MM.1S (cell line): ENCODE results near the gene KLF9.

ENCODE experiments used
- DNase-seq: peaks from one replicate; pipeline ENCODE4 v3.0.0-alpha.2; 2015
- H2AFZ ChIP-seq: fragments of 300-600 bp; sonication (generic); 2 replicates; pipeline ENCODE4 v1.6.0; 2016; ENCODE audit warnings: antibody characterized with exemption, low read length
- H3F3A ChIP-seq: fragments of 300-600 bp; sonication (generic); 2 replicates; pipeline ENCODE4 v1.6.1; 2016; ENCODE audit warnings: mild to moderate bottlenecking, antibody characterized with exemption, low read length, moderate library complexity, mixed read lengths; ENCODE audit not compliant: insufficient read depth
- H3K27ac ChIP-seq: fragments of 300-600 bp; sonication (generic); 2 replicates; pipeline ENCODE4 v1.5.1; 2016; ENCODE audit warnings: mild to moderate bottlenecking, low read length
- H3K27me3 ChIP-seq: fragments of 300-600 bp; sonication (generic); replicated peaks from 2 replicates; pipeline ENCODE4 v1.6.0; 2016; ENCODE audit warnings: low read length; ENCODE audit not compliant: insufficient read depth
- H3K36me3 ChIP-seq: fragments of 300-600 bp; sonication (generic); replicated peaks from 2 replicates; pipeline ENCODE4 v1.6.1; 2016; ENCODE audit warnings: mild to moderate bottlenecking, low read length, mixed read lengths; ENCODE audit not compliant: insufficient read depth
- H3K4me1 ChIP-seq: fragments of 300-600 bp; sonication (generic); 2 replicates; pipeline ENCODE4 v1.6.1; 2016; ENCODE audit warnings: low read length, mixed read lengths
- H3K4me2 ChIP-seq: fragments of 300-600 bp; sonication (generic); 2 replicates; pipeline ENCODE4 v1.6.0; 2016; ENCODE audit warnings: low read depth, low read length
- H3K4me3 ChIP-seq: fragments of 300-600 bp; sonication (generic); 2 replicates; pipeline ENCODE4 v1.5.1; 2016; ENCODE audit warnings: low read length, mixed read lengths
- H3K79me2 ChIP-seq: fragments of 300-600 bp; sonication (generic); 2 replicates; pipeline ENCODE4 v1.6.1; 2016; ENCODE audit warnings: mixed run types, low read length, mixed read lengths
- H3K9ac ChIP-seq: fragments of 300-600 bp; sonication (generic); 2 replicates; pipeline ENCODE4 v1.6.1; 2016; ENCODE audit warnings: low read length, mixed read lengths
- H3K9me2 ChIP-seq: fragments of 300-600 bp; sonication (generic); replicated peaks from 2 replicates; pipeline ENCODE4 v1.6.1; 2016; ENCODE audit warnings: mild to moderate bottlenecking, low read length, mixed read lengths; ENCODE audit not compliant: insufficient read depth
- H3K9me3 ChIP-seq: fragments of 300-600 bp; sonication (generic); replicated peaks from 2 replicates; pipeline ENCODE4 v1.6.1; 2016; ENCODE audit warnings: mild to moderate bottlenecking, low read length, mixed read lengths; ENCODE audit not compliant: insufficient read depth
- H4K20me1 ChIP-seq: fragments of 300-600 bp; sonication (generic); 2 replicates; pipeline ENCODE4 v1.6.1; 2016; ENCODE audit warnings: mild to moderate bottlenecking, low read length, moderate library complexity, mixed read lengths; ENCODE audit not compliant: insufficient read depth
- CTCF ChIP-seq: fragments of 300-600 bp; sonication (generic); IDR thresholded peaks from 2 replicates; pipeline ENCODE4 v1.5.1; 2016; ENCODE audit warnings: antibody characterized with exemption, low read length, mixed read lengths
- EZH2 ChIP-seq: fragments of 300-600 bp; sonication (generic); optimal IDR thresholded peaks from 2 replicates; pipeline ENCODE3; 2017; ENCODE audit warnings: low read depth, mild to moderate bottlenecking, antibody characterized with exemption, low read length, mixed read lengths
- EZH2phosphoT487 ChIP-seq: fragments of 300-600 bp; sonication (generic); IDR thresholded peaks from 2 replicates; pipeline ENCODE4 v1.6.1; 2018; ENCODE audit warnings: antibody characterized with exemption, low read length

Gene KLF9

GRCh38 chr9:70455993-70456704 lies 41.7 kb upstream of the KLF9 start:
- no peak overlapping the region for H3K9ac ChIP-seq
- no peaks in the 10 kb centered on the region for H3K4me1 ChIP-seq
- no peak overlapping the region for H2AFZ ChIP-seq
- no peaks in the 10 kb centered on the region for H3F3A ChIP-seq
- no peaks in the 10 kb centered on the region for H3K27me3 ChIP-seq
- H4K20me1 ChIP-seq: no peaks in the 10 kb centered on the region
- no peaks in the 10 kb centered on the region for H3K79me2 ChIP-seq
- H3K9me3 ChIP-seq: no peaks in the 10 kb centered on the region
- no peak overlapping the region for H3K4me3 ChIP-seq
- TF ChIP-seq EZH2 (no peak), EZH2phosphoT487 (no peak), CTCF (no peak)
- no peak overlapping the region for H3K4me2 ChIP-seq
- no peaks in the 10 kb centered on the region for H3K36me3 ChIP-seq
- H3K9me2 ChIP-seq: no peaks in the 10 kb centered on the region
- H3K27ac ChIP-seq: no peak overlapping the region
- no peak for DNase-seq

GRCh38 chr9:70452365-70452764 lies 37.9 kb upstream of the KLF9 start:
- no peak for TF ChIP-seq EZH2
- no peak for TF ChIP-seq EZH2phosphoT487
- TF ChIP-seq CTCF: no peak
- no peak overlapping the region for H3K4me2 ChIP-seq
- no peaks in the 10 kb centered on the region for H3K79me2 ChIP-seq
- no peaks in the 10 kb centered on the region for H3F3A ChIP-seq
- H3K36me3 ChIP-seq: no peaks in the 10 kb centered on the region
- H2AFZ ChIP-seq: no peak overlapping the region
- no peaks in the 10 kb centered on the region for H3K9me2 ChIP-seq
- no peak overlapping the region for H3K9ac ChIP-seq
- no peak overlapping the region for H3K27ac ChIP-seq
- no peak for DNase-seq
- no peak overlapping the region for H3K4me3 ChIP-seq
- H3K4me1 ChIP-seq: no peaks in the 10 kb centered on the region
- H3K9me3 ChIP-seq: no peaks in the 10 kb centered on the region
- no peaks in the 10 kb centered on the region for H3K27me3 ChIP-seq
- H4K20me1 ChIP-seq: no peaks in the 10 kb centered on the region

DNA sequence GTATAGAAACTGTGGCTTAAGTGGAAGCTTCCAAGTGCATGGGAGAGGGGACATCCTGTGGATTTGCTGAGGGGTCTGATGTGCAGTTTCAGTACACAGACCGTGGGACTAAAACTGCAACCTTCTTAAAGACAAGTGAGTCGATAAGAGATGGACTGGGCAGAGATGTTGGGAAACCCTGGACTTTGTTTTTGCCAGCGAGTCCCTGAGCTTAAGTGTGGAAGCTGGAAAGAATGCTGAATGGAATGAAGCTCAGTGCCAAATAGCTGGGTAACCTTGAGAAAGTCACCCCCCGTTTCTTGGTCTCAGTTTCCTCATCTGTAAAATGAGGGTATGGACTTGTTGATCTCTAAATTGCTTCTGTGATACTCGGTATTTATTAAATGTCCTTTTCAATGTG lies 37.3 kb upstream of the KLF9 start:
- no peaks in the 10 kb centered on the region for H3K9me2 ChIP-seq
- no peak overlapping the region for H2AFZ ChIP-seq
- DNase-seq: no peak
- H3F3A ChIP-seq: no peaks in the 10 kb centered on the region
- H3K79me2 ChIP-seq: no peaks in the 10 kb centered on the region
- no peaks in the 10 kb centered on the region for H4K20me1 ChIP-seq
- no peaks in the 10 kb centered on the region for H3K36me3 ChIP-seq
- H3K9me3 ChIP-seq: no peaks in the 10 kb centered on the region
- H3K4me1 ChIP-seq: no peaks in the 10 kb centered on the region
- no peak for TF ChIP-seq CTCF
- TF ChIP-seq EZH2: no peak
- no peak for TF ChIP-seq EZH2phosphoT487
- no peak overlapping the region for H3K9ac ChIP-seq
- no peak overlapping the region for H3K27ac ChIP-seq
- H3K4me2 ChIP-seq: no peak overlapping the region
- H3K27me3 ChIP-seq: no peaks in the 10 kb centered on the region
- H3K4me3 ChIP-seq: no peak overlapping the region
